Skeletal muscle tissue (tissue), 4 donors: Measurements from ENCODE around the gene ARHGDIB. TPM values are rescaled to one million over a fixed set of nuclear protein-coding genes. Genes with fewer than 3 reads are reported as not detected.
A peak's percentile ranks its signal among the peaks of the same experiment; 100 is the strongest.

Experiments used
- H3K27ac ChIP-seq: one replicate; pipeline ENCODE4 v1.7.0; 2013; ENCODE audit warnings: mild to moderate bottlenecking, low read depth, low read length, inconsistent platforms
- H3K27me3 ChIP-seq, 3 donors: one replicate each; pipeline ENCODE4 v1.7.0; 2013; ENCODE audit warnings: low read length in 3 of 3; ENCODE audit not compliant: control insufficient read depth in 3 of 3, insufficient read depth in 3 of 3
- H3K36me3 ChIP-seq, 3 donors: one replicate each; pipeline ENCODE4 v1.7.0; 2013; ENCODE audit warnings: low read length in 3 of 3; ENCODE audit not compliant: control insufficient read depth in 3 of 3, insufficient read depth in 3 of 3
- H3K4me1 ChIP-seq, 3 donors: one replicate each; pipeline ENCODE4 v1.7.0; 2013; ENCODE audit warnings: low read length in 3 of 3, mild to moderate bottlenecking in 3 of 3; ENCODE audit not compliant: control insufficient read depth in 3 of 3, insufficient read depth in 3 of 3
- H3K4me3 ChIP-seq, 3 donors: one replicate each; pipeline ENCODE4 v1.7.0; 2013; ENCODE audit warnings: low read length in 3 of 3
- H3K9ac ChIP-seq, 3 donors: one replicate each; pipeline ENCODE4 v1.7.0; 2013; ENCODE audit warnings: low read length in 3 of 3, mild to moderate bottlenecking in 3 of 3, moderate library complexity in 2 of 3, low read depth in 1 of 3
- H3K9me3 ChIP-seq, 3 donors: one replicate each; pipeline ENCODE4 v1.7.0; 2013; ENCODE audit warnings: low read length in 3 of 3; ENCODE audit not compliant: control insufficient read depth in 3 of 3
- total RNA-seq: library from RNA; depleted of rRNA; stranded (reverse); fragments of >200 nt; gene quantifications from one replicate; pipeline ENCODE4 v1.2.3, GENCODE V29; 2014
- donor health status: Osteomylitis.

Gene ARHGDIB
- total RNA-seq, 1 donor from 2014 or later: 17.2 TPM

GRCh38 chr12:14968478-14968877 lies 7.1 kb upstream of the ARHGDIB start:
- Histone ChIP-seq H3K36me3 (no peaks in the 10 kb centered on the region), H3K4me1 (no peaks in the 10 kb centered on the region), H3K9me3 (no peaks in the 10 kb centered on the region), H3K27me3 (no peaks in the 10 kb centered on the region), H3K4me3 (no peak overlapping the region), H3K27ac (no peak overlapping the region), H3K9ac (no peak overlapping the region)

GRCh38 chr12:14965221-14965620 lies 3.8 kb upstream of the ARHGDIB start:
- no peaks in the 10 kb centered on the region for H3K4me1 ChIP-seq
- no peak overlapping the region for H3K27ac ChIP-seq
- no peak overlapping the region for H3K4me3 ChIP-seq
- no peaks in the 10 kb centered on the region for H3K27me3 ChIP-seq
- H3K9ac ChIP-seq: no peak overlapping the region
- no peaks in the 10 kb centered on the region for H3K36me3 ChIP-seq
- H3K9me3 ChIP-seq: no peaks in the 10 kb centered on the region

GRCh38 chr12:14964406-14964805 lies 3.0 kb upstream of the ARHGDIB start:
- Histone ChIP-seq H3K4me1 (no peaks in the 10 kb centered on the region), H3K4me3 (no peak overlapping the region), H3K27ac (no peak overlapping the region), H3K36me3 (no peaks in the 10 kb centered on the region), H3K27me3 (no peaks in the 10 kb centered on the region), H3K9ac (no peak overlapping the region), H3K9me3 (no peaks in the 10 kb centered on the region)

- no peaks in the 10 kb centered on the region for H3K4me1 ChIP-seq
- H3K9me3 ChIP-seq: no peaks in the 10 kb centered on the region
- no peak overlapping the region for H3K27ac ChIP-seq
- no peak overlapping the region for H3K9ac ChIP-seq
- H3K4me3 ChIP-seq: no peak overlapping the region
- H3K27me3 ChIP-seq: no peaks in the 10 kb centered on the region
- H3K36me3 ChIP-seq: no peaks in the 10 kb centered on the region
Measured at GRCh38 chr12:14963520-14963919, 2.1 kb upstream of the ARHGDIB start.

- H3K9ac ChIP-seq: no peak overlapping the region
- H3K9me3 ChIP-seq: no peaks in the 10 kb centered on the region
- H3K4me3 ChIP-seq: no peak overlapping the region
- H3K36me3 ChIP-seq: no peaks in the 10 kb centered on the region
- H3K27me3 ChIP-seq: no peaks in the 10 kb centered on the region
- peaks cover 0 to under 1% (median 0%) of the 10 kb centered on the region in 3 donors for H3K4me1 ChIP-seq
- H3K27ac ChIP-seq: no peak overlapping the region
Measured at GRCh38 chr12:14962797-14963196, 1.4 kb upstream of the ARHGDIB start.

- no peaks in the 10 kb centered on the region for H3K27me3 ChIP-seq
- peak overlapping the region in 1 of 3 donors; percentile 35 for H3K9ac ChIP-seq
- peak overlapping the region; percentile 71 for H3K27ac ChIP-seq
- H3K36me3 ChIP-seq: no peaks in the 10 kb centered on the region
- no peaks in the 10 kb centered on the region for H3K9me3 ChIP-seq
- peaks cover 0 to 4% (median 0%) of the 10 kb centered on the region in 3 donors for H3K4me1 ChIP-seq
- H3K4me3 ChIP-seq: peak overlapping the region in 1 of 3 donors; percentile 75
Measured at GRCh38 chr12:14962153-14962539, 745 bp upstream of the ARHGDIB start.

- Histone ChIP-seq H3K4me3 (peak overlapping the region; percentile 51 to 75 (median 58)), H3K9ac (peak overlapping the region; percentile 10 to 60 (median 40)), H3K36me3 (no peaks in the 10 kb centered on the region), H3K27me3 (no peaks in the 10 kb centered on the region), H3K4me1 (peaks cover 0 to 4% (median 0%) of the 10 kb centered on the region in 3 donors), H3K9me3 (no peaks in the 10 kb centered on the region), H3K27ac (peak overlapping the region; percentile 71)
Measured at GRCh38 chr12:14960548-14961465, 594 bp downstream of the ARHGDIB start.

GRCh38 chr12:14959916-14960496 lies 1.4 kb downstream of the ARHGDIB start:
- H3K9me3 ChIP-seq: no peaks in the 10 kb centered on the region
- peak overlapping the region; percentile 71 for H3K27ac ChIP-seq
- peaks cover 0 to 4% (median 0%) of the 10 kb centered on the region in 3 donors for H3K4me1 ChIP-seq
- H3K9ac ChIP-seq: no peak overlapping the region
- no peaks in the 10 kb centered on the region for H3K36me3 ChIP-seq
- no peaks in the 10 kb centered on the region for H3K27me3 ChIP-seq
- peak overlapping the region in 1 of 3 donors; percentile 63 for H3K4me3 ChIP-seq

- no peaks in the 10 kb centered on the region for H3K9me3 ChIP-seq
- H3K27me3 ChIP-seq: no peaks in the 10 kb centered on the region
- H3K4me1 ChIP-seq: peaks cover 0 to 4% (median 0%) of the 10 kb centered on the region in 3 donors
- H3K4me3 ChIP-seq: peak overlapping the region in 1 of 3 donors; percentile 63
- H3K27ac ChIP-seq: peak overlapping the region; percentile 71
- no peak overlapping the region for H3K9ac ChIP-seq
- H3K36me3 ChIP-seq: no peaks in the 10 kb centered on the region
Measured at GRCh38 chr12:14959463-14959862, 1.9 kb downstream of the ARHGDIB start.

GRCh38 chr12:14959126-14959440 lies 2.3 kb downstream of the ARHGDIB start:
- H3K27me3 ChIP-seq: no peaks in the 10 kb centered on the region

More at GRCh38 chr12:14959126-14959440, 2.3 kb downstream of the ARHGDIB start:
- peak overlapping the region in 1 of 3 donors; percentile 39 for H3K4me3 ChIP-seq
- no peaks in the 10 kb centered on the region for H3K9me3 ChIP-seq
- H3K36me3 ChIP-seq: no peaks in the 10 kb centered on the region
- H3K27ac ChIP-seq: peak overlapping the region; percentile 71
- H3K4me1 ChIP-seq: peaks cover 0 to 7% (median 3%) of the 10 kb centered on the region in 3 donors
- H3K9ac ChIP-seq: no peak overlapping the region
